ENCODE data around the gene FAM120B.
A peak's percentile ranks its signal among the peaks of the same experiment; 100 is the strongest.

Gene FAM120B, protein sequence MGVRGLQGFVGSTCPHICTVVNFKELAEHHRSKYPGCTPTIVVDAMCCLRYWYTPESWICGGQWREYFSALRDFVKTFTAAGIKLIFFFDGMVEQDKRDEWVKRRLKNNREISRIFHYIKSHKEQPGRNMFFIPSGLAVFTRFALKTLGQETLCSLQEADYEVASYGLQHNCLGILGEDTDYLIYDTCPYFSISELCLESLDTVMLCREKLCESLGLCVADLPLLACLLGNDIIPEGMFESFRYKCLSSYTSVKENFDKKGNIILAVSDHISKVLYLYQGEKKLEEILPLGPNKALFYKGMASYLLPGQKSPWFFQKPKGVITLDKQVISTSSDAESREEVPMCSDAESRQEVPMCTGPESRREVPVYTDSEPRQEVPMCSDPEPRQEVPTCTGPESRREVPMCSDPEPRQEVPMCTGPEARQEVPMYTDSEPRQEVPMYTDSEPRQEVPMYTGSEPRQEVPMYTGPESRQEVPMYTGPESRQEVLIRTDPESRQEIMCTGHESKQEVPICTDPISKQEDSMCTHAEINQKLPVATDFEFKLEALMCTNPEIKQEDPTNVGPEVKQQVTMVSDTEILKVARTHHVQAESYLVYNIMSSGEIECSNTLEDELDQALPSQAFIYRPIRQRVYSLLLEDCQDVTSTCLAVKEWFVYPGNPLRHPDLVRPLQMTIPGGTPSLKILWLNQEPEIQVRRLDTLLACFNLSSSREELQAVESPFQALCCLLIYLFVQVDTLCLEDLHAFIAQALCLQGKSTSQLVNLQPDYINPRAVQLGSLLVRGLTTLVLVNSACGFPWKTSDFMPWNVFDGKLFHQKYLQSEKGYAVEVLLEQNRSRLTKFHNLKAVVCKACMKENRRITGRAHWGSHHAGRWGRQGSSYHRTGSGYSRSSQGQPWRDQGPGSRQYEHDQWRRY

DNA sequence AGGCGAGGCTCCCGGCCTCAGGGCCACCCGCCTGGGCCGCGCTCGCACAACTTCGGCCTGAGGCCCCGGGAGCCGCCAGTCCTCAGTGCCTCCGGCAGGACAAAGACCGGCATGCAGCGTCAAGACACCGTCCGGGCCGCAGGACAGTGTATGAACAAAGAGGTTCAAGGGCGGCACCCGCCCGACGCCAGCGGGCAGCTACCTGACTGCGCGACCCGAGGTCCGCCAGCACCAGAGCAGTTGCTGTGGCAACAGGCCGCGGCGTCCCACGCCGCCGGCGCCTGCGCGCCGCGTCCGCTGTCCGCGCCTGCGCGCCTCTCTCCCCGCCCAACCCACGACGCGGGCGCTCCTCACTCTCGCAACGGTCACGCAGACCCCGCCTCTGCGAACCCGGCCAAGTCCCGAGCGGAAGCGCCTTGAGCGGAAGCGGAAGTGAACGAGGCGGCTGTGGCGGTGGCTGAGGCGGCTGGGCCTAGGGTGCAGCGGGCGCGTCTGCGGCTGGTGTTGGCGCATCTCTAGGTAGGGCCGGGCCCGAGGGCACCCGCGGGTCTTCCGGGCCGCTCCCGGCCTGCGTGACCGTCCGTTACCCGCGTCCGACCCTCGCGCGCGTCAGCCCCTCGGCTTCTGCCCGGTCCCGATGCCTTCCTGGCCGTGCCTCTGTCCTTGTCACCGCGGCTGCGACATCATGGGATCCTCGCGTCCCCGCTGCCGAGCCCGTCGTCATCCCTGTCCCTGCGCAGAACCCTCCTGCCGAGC is at the start of gene FAM120B:
FAM120B (plus strand) TSS at position 435 of the 756 bp plus-strand sequence. CDS start 10,633 bp downstream, outside the sequence.
- H3K4me3 ChIP-seq (ENCODE audit: low read depth in 1 of 2, low read length in 1 of 2), result peak within 1 kb of the TSS; percentile 70 to 86
- H3K27me3 ChIP-seq, result peaks cover 42% of the 10 kb centered on the region
- H3K4me1 ChIP-seq (ENCODE audit: control insufficient read depth in 1 of 2, insufficient read depth in 1 of 2, low read depth in 1 of 2, low read length in 1 of 2), result peaks cover 26 to 30% of the 10 kb centered on the region in 2 experiments
- peak within 1 kb of the TSS; percentile 91 for H3K27ac ChIP-seq
- H3K36me3 ChIP-seq, result no peaks in the 10 kb centered on the region
- no peaks in the 10 kb centered on the region for H3K9me3 ChIP-seq
- TF ChIP-seq, protein P1, sequence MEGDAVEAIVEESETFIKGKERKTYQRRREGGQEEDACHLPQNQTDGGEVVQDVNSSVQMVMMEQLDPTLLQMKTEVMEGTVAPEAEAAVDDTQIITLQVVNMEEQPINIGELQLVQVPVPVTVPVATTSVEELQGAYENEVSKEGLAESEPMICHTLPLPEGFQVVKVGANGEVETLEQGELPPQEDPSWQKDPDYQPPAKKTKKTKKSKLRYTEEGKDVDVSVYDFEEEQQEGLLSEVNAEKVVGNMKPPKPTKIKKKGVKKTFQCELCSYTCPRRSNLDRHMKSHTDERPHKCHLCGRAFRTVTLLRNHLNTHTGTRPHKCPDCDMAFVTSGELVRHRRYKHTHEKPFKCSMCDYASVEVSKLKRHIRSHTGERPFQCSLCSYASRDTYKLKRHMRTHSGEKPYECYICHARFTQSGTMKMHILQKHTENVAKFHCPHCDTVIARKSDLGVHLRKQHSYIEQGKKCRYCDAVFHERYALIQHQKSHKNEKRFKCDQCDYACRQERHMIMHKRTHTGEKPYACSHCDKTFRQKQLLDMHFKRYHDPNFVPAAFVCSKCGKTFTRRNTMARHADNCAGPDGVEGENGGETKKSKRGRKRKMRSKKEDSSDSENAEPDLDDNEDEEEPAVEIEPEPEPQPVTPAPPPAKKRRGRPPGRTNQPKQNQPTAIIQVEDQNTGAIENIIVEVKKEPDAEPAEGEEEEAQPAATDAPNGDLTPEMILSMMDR (IDR thresholded peaks at IDR 0.05), result peak; percentile 43

DNA sequence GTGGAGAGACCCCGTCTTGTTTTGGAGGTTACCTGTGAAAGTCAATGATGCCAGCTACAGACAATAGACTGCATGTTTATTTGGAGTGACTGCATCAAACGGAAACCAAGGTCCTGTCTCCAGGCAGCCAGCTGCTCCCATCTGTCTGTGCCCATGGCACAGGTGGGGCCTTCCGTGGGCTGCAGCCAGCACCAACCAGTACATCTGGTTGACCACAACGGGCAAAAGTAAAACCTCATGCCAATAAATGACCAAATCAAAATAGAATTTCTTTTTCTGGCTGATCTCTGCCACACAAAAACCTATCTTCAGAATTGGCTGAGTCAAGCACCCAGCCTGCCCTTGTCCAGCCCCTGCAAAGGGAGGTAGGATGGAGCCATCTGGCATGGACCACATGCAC is 49.2 kb upstream of the FAM120B start:
- H3K36me3 ChIP-seq, result no peaks in the 10 kb centered on the region

DNA sequence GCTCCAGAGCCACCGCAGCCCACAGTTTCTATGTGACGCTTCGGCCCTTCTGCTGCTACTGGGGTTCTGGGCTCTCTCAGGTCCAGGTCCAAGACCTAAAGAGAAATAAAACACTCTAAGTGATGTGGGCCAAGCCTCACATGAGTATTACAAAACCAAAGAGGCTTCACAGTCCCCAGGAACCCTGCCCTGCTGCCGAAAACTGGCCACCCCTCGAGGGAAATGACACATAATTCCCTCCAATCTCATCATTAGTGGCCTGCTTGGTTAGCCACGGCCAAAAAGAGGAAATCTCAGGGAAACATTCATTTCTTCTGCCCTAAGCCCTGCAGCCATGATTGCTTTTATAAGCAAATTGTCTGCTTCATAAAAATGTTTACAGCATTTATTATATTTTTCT is 48.2 kb upstream of the FAM120B start:
- H3K4me3 ChIP-seq (ENCODE audit: low read depth in 1 of 2, low read length in 1 of 2), result no peak overlapping the region
- peaks cover 29% of the 10 kb centered on the region for H3K27me3 ChIP-seq
- no peaks in the 10 kb centered on the region for H3K9me3 ChIP-seq
- TF ChIP-seq, protein P1 (IDR thresholded peaks at IDR 0.05), result no peak
- no peak overlapping the region for H3K27ac ChIP-seq
- no peaks in the 10 kb centered on the region for H3K4me1 ChIP-seq (ENCODE audit: control insufficient read depth in 1 of 2, insufficient read depth in 1 of 2, low read depth in 1 of 2, low read length in 1 of 2)
- H3K36me3 ChIP-seq, result no peaks in the 10 kb centered on the region

More for the DNA sequence above, 49.2 kb upstream of the FAM120B start:
- Histone ChIP-seq H3K27me3 (peaks cover 20% of the 10 kb centered on the region), H3K4me1 (ENCODE audit: control insufficient read depth in 1 of 2, insufficient read depth in 1 of 2, low read depth in 1 of 2, low read length in 1 of 2) (no peaks in the 10 kb centered on the region), H3K9me3 (no peaks in the 10 kb centered on the region), H3K27ac (no peak overlapping the region), H3K4me3 (ENCODE audit: low read depth in 1 of 2, low read length in 1 of 2) (no peak overlapping the region)
- TF ChIP-seq, protein P1 (IDR thresholded peaks at IDR 0.05), result no peak

DNA sequence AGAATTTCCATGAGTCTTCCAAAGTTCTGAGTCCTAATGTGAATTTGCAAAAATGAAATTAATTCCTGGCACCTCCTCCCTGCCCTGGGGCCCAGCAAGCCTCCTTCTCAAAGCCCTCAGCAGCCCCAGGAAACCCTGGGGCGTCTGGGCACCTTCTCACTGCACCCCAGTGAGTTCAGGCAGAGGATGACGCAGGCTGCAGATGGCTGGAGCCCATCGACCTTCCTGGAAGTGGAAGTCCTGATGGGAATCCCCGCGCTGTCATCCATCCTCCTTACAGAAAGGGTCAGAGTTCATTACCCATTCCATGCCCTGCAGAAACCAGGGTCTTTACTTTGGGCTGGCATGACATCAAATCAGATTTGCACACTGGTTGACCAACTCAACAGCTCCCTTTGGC is 47.3 kb upstream of the FAM120B start:
- no peaks in the 10 kb centered on the region for H3K9me3 ChIP-seq
- TF ChIP-seq, protein P1 (IDR thresholded peaks at IDR 0.05), result no peak
- peaks cover 38% of the 10 kb centered on the region for H3K27me3 ChIP-seq
- no peak overlapping the region for H3K4me3 ChIP-seq (ENCODE audit: low read depth in 1 of 2, low read length in 1 of 2)
- no peaks in the 10 kb centered on the region for H3K4me1 ChIP-seq (ENCODE audit: control insufficient read depth in 1 of 2, insufficient read depth in 1 of 2, low read depth in 1 of 2, low read length in 1 of 2)
- H3K36me3 ChIP-seq, result no peaks in the 10 kb centered on the region
- H3K27ac ChIP-seq, result no peak overlapping the region

DNA sequence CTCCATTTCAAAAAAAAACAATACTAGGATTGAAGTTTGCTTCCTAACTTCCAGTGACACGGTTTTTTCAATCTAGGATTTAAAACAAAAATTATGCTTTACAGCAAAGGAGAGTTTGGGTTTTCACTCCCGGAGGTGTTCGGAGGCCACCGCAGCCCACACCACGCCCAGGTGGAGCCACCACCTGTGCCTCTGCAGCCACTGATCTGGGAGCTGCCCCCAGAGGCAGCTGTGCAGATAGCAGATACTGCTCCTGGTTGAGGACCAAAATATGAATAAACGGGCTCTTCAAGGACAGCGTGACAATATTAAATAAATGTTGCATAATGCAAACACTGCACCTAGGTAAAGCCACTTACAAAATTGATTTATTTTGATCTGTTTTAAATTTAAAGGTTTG is 45.9 kb upstream of the FAM120B start:
- peaks cover 40% of the 10 kb centered on the region for H3K27me3 ChIP-seq
- H3K27ac ChIP-seq, result no peak overlapping the region
- no peak overlapping the region for H3K4me3 ChIP-seq (ENCODE audit: low read depth in 1 of 2, low read length in 1 of 2)
- H3K36me3 ChIP-seq, result no peaks in the 10 kb centered on the region
- H3K9me3 ChIP-seq, result no peaks in the 10 kb centered on the region
- no peaks in the 10 kb centered on the region for H3K4me1 ChIP-seq (ENCODE audit: control insufficient read depth in 1 of 2, insufficient read depth in 1 of 2, low read depth in 1 of 2, low read length in 1 of 2)
- TF ChIP-seq, protein P1 (IDR thresholded peaks at IDR 0.05), result no peak

All from neutrophil (primary cell).